Measurements from ENCODE around the gene ARHGEF17.

ARHGEF17 gene

DNA sequence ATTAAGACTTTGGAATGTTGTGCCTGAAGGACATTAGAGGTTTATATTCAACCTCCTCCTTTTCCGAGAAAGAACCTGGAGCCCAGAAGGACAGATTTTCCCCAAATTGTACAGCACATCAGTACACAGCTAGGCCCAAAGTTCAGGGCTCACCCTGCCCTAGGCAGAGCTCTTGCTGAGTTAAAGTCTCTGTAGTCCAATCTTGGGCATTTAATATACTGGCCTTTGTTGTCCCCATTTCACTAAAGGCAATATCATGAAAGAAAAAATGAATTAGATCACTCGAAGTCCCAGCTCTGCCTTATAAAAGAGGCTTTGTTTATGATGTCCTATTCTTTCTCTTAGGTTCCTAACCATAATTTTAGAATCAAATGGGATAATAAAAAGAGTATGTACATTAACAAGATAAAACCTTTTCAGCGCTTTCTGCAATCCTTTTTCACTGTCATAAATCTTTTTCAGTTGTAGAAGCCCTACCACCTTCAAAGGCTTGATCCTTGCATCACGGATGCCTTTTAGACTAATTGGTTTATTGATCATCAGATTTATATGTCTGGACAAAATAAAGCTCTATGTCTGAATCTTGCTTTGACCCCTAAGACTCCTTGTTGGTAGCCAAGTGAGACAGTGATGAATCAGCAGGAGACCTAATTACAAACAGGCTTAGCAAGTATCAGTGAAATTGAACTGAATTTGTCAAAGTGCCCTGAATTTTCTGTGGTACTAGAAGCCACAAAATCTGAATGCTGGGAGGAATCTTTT, 108.0 kb downstream of the ARHGEF17 start:
- no peak for DNase-seq

DNA sequence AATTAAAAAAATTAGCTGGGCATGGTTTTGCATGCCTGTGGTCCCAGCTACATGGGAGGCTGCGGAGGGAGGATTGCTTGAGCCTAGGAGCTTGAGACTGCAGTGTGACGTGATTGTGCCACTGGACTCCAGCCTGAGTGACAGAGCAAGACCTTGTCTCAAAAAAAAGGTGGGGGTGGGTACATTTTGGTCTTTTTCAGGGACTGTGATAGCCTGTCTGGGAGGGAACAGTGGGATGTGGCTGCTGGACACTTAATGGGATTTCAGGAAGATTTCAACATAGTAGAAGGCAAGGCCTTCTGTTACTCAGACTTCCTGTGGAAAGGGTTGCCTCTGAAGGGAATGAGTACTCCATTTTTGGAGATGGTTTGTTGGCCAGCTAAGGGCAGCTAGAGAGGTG, 108.7 kb downstream of the ARHGEF17 start:
- DNase-seq: no peak
